Measurements from ENCODE around the gene ALDH1A2.
"Not testable (repeated sequence)": the region's sequence is repeated elsewhere in the genome, so short reads cannot be mapped to it uniquely, and the experiment has no call there.

The ALDH1A2 gene

GRCh38 chr15:58039079-58040035 is 26.2 kb downstream of the ALDH1A2 start:
- DNase-seq = no peak

- no peak for DNase-seq
Measured at GRCh38 chr15:58038426-58039078, 27.0 kb downstream of the ALDH1A2 start.

GRCh38 chr15:58037723-58038301 is 27.7 kb downstream of the ALDH1A2 start:
- DNase-seq = no peak

- no peak for DNase-seq
Measured at GRCh38 chr15:58036579-58036978, 28.9 kb downstream of the ALDH1A2 start.

GRCh38 chr15:58028392-58028791 is 37.1 kb downstream of the ALDH1A2 start:
- DNase-seq = not testable (repeated sequence)

- no peak for DNase-seq
Measured at GRCh38 chr15:58026552-58026951, 39.0 kb downstream of the ALDH1A2 start.

- no peak for DNase-seq
Measured at GRCh38 chr15:58026051-58026450, 39.5 kb downstream of the ALDH1A2 start.

- no peak for DNase-seq
Measured at GRCh38 chr15:58021332-58022230, 43.9 kb downstream of the ALDH1A2 start.

GRCh38 chr15:58019503-58020376 is 45.8 kb downstream of the ALDH1A2 start:
- no peak for DNase-seq

GRCh38 chr15:58017869-58018268 is 47.6 kb downstream of the ALDH1A2 start:
- DNase-seq = no peak

GRCh38 chr15:58016581-58017175 is 48.8 kb downstream of the ALDH1A2 start:
- no peak for DNase-seq

GRCh38 chr15:58015565-58015964 is 49.9 kb downstream of the ALDH1A2 start:
- DNase-seq = no peak

GRCh38 chr15:58014470-58014869 is 51.0 kb downstream of the ALDH1A2 start:
- DNase-seq = no peak

GRCh38 chr15:58014040-58014439 is 51.5 kb downstream of the ALDH1A2 start:
- DNase-seq = no peak

GRCh38 chr15:58010983-58011382 is 54.5 kb downstream of the ALDH1A2 start:
- no peak for DNase-seq

- no peak for DNase-seq
Measured at GRCh38 chr15:58003810-58004209, 61.7 kb downstream of the ALDH1A2 start.

GRCh38 chr15:58002338-58003126 is 63.0 kb downstream of the ALDH1A2 start:
- DNase-seq = no peak

- DNase-seq = not testable (repeated sequence)
Measured at GRCh38 chr15:57999699-58000098, 65.8 kb downstream of the ALDH1A2 start.

- no peak for DNase-seq
Measured at GRCh38 chr15:57996561-57996960, 69.0 kb downstream of the ALDH1A2 start.
